Measurements from ENCODE around the gene TBC1D30. TPM values are rescaled to one million over a fixed set of nuclear protein-coding genes. Genes with fewer than 3 reads are reported as not detected.
"Not testable (repeated sequence)": the region's sequence is repeated elsewhere in the genome, so short reads cannot be mapped to it uniquely, and the experiment has no call there.

Gene TBC1D30
- total RNA-seq, 4 donors from 2014 or later: 2.6 to 20.9 (median 9.3) TPM

GRCh38 chr12:64836856-64837255 lies 12.4 kb downstream of the TBC1D30 start:
- ATAC-seq (ENCODE audit: low FRiP score) (no peak), DNase-seq (ENCODE audit: low spot score) (no peak)
- TF ChIP-seq CTCF (IDR thresholded peaks at IDR 0.05): no peak

DNA sequence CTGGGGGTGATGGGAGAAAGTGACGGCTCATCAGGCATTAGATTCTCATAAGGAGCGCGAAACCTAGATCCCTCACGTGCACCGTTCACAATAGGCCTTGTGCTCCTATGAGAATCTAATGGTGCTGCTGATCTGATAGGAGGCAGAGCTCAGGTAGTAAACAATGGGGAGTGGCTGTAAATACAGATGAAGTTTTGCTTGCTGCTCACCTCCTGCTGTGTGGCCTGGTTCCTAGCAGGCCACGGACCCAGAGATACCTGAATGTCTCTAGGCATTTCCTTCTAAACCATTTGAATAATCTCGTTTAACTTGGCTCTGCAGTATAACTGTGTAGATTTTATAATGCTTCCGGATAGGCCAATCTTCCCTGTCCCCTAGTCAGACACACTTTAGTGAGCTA lies 13.0 kb downstream of the TBC1D30 start:
- TF ChIP-seq CTCF (IDR thresholded peaks at IDR 0.05): no peak
- ATAC-seq (ENCODE audit: low FRiP score) (no peak), DNase-seq (ENCODE audit: low spot score) (no peak)

DNA sequence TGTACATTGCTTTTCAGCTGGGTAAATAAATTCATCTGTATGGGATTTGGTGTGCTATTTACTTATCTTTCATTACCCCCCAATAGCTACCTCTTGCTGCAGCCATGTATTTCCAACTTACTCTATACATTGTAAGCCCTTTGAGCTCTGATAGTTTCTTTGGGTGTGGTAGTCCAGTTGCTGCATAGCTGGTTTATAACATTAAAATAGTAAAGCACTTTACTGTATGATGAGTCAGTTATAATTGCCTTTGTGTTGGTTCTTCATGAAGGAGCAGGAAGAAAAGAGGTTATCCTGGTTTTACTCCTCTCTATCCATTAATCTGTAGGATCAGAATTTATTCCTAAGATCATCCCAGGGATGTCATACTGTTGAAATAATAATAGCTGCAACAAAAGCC lies 15.7 kb downstream of the TBC1D30 start:
- no peak for TF ChIP-seq CTCF (IDR thresholded peaks at IDR 0.05)
- ATAC-seq (ENCODE audit: low FRiP score) (no peak), DNase-seq (ENCODE audit: low spot score) (no peak)

- no peak for TF ChIP-seq CTCF (IDR thresholded peaks at IDR 0.05)
- DNase-seq (ENCODE audit: low spot score): no peak
- ATAC-seq (ENCODE audit: low FRiP score): no peak
These were observed 16.7 kb downstream of the TBC1D30 start for GRCh38 chr12:64840949-64841717.

GRCh38 chr12:64848409-64848808 lies 24.0 kb downstream of the TBC1D30 start:
- ATAC-seq (ENCODE audit: low FRiP score): not testable (repeated sequence)

DNA sequence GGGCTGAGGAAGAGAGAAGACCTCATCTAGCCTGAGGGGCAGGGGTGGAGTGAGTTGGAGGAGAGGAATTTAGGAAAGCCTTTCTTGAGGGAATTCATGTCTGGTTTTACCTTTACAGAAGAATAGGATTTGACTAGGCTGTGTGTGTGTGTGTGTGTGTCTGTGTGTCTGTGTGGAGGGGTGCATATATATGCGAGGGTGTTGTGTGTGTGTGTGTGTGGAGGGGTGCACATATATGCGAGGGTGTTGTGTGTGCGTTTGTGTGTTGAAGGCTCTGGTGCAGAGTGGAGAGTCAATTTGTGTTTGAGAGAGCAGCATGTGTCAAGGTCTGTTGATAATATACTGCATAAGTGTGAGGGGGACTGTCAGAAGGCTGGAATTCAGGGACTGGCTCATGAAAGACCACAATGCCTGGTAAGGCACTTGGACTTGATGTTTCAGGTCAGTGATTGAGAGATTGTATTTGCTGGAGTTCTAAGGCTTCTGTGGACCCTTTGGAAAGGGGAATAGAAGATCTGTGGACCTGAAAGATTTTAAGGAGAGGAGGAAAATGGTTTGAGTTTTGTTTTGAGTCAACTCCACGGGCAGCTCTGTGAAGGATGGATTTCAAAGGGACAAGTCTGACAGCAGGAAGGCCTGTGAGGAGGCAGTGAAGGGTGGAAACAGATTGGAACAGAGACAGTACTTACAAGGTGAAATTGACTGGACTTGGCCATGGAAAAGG lies 34.6 kb downstream of the TBC1D30 start:
- DNase-seq (ENCODE audit: low spot score): no peak
- ATAC-seq (ENCODE audit: low FRiP score): no peak

More at GRCh38 chr12:64848409-64848808, 24.0 kb downstream of the TBC1D30 start:
- not testable (repeated sequence) for DNase-seq (ENCODE audit: low spot score)

More for the DNA sequence above, 34.6 kb downstream of the TBC1D30 start:
- no peak for TF ChIP-seq CTCF (IDR thresholded peaks at IDR 0.05)

Data from omental fat pad (tissue), 4 donors.